ENCODE data around the gene AKIP1.

- TF ChIP-seq EZH2 (IDR thresholded peaks at IDR 0.05) (no peak), CTCF (IDR thresholded peaks at IDR 0.05) (no peak), EZH2phosphoT487 (IDR thresholded peaks at IDR 0.05) (no peak)
Observed at GRCh38 chr11:8907116-8907515, 3.9 kb upstream of the AKIP1 start.
